CD8-positive, alpha-beta memory T cell (primary cell): ENCODE results near the gene TYRP1. TPM values are rescaled to one million over a fixed set of nuclear protein-coding genes. Genes with fewer than 3 reads are reported as not detected.

Experiments used
- CTCF ChIA-PET: fragments of 350-600 bp; sonication (Branson Sonifier 250); formaldehyde crosslinking; loops from one replicate; lab custom pipeline; 2021; ENCODE audit warnings: antibody characterized with exemption; lab: Charles Lee
- POLR2A ChIA-PET: fragments of 350-600 bp; sonication (Branson Sonifier 250); formaldehyde crosslinking; loops from one replicate; lab custom pipeline; 2021; ENCODE audit warnings: antibody characterized with exemption; lab: Charles Lee
- DNase-seq, 5 donors: peaks; one replicate each; pipeline versions ENCODE4 v3.0.0 to v3.0.0-alpha.2; 2020 to 2022; ENCODE audit warnings: mixed read lengths in 1 of 5
- H3K27ac ChIP-seq: one replicate; pipeline ENCODE4 v1.7.0; 2013; ENCODE audit warnings: low read depth, mild to moderate bottlenecking, low read length, moderate library complexity
- H3K27me3 ChIP-seq: 2 replicates; pipeline ENCODE4 v1.7.0; 2013; ENCODE audit warnings: low read length, mild to moderate bottlenecking; ENCODE audit not compliant: insufficient read depth, poor library complexity, severe bottlenecking
- H3K36me3 ChIP-seq: 2 replicates; pipeline ENCODE4 v1.7.0; 2013; ENCODE audit warnings: mild to moderate bottlenecking, low read length, moderate library complexity; ENCODE audit not compliant: insufficient read depth
- H3K4me1 ChIP-seq: 2 replicates; pipeline ENCODE4 v1.7.0; 2013; ENCODE audit warnings: mild to moderate bottlenecking, low read length, moderate library complexity; ENCODE audit not compliant: insufficient read depth
- H3K4me3 ChIP-seq: 2 replicates; pipeline ENCODE4 v1.7.0; 2013; ENCODE audit warnings: mild to moderate bottlenecking, low read length
- H3K9me3 ChIP-seq: 2 replicates; pipeline ENCODE4 v1.7.0; 2013; ENCODE audit warnings: mild to moderate bottlenecking, low read length
- H3K27ac Mint-ChIP-seq, 8 donors: one replicate each; pipeline ENCODE4 v1.8.0; 2020 to 2021; ENCODE audit warnings: mixed read lengths in 8 of 8, mild to moderate bottlenecking in 6 of 8, inconsistent platforms in 3 of 8, moderate library complexity in 3 of 8
- H3K27me3 Mint-ChIP-seq, 2 donors: one replicate each; pipeline ENCODE4 v1.8.0; 2020 to 2021; ENCODE audit warnings: mixed read lengths in 2 of 2, mild to moderate bottlenecking in 1 of 2, moderate library complexity in 1 of 2
- H3K36me3 Mint-ChIP-seq, 3 donors: one replicate each; pipeline ENCODE4 v1.8.0; 2020 to 2021; ENCODE audit warnings: mixed read lengths in 3 of 3, inconsistent platforms in 1 of 3, mild to moderate bottlenecking in 1 of 3
- H3K4me1 Mint-ChIP-seq, 3 donors: one replicate each; pipeline ENCODE4 v1.8.0; 2020 to 2021; ENCODE audit warnings: mixed read lengths in 3 of 3, inconsistent platforms in 1 of 3, mild to moderate bottlenecking in 1 of 3
- H3K4me3 Mint-ChIP-seq, 7 donors: one replicate each; pipeline ENCODE4 v1.8.0; 2020 to 2021; ENCODE audit warnings: mixed read lengths in 7 of 7, mild to moderate bottlenecking in 6 of 7, moderate library complexity in 4 of 7, inconsistent platforms in 2 of 7
- H3K9me3 Mint-ChIP-seq, 5 donors: one replicate each; pipeline ENCODE4 v1.8.0; 2020 to 2022; ENCODE audit warnings: mixed read lengths in 5 of 5, mild to moderate bottlenecking in 3 of 5, moderate library complexity in 2 of 5, inconsistent platforms in 1 of 5
- polyA plus RNA-seq: library from polyadenylated mRNA; unstranded; fragments of 300-500 nt; fragmentation: Illumina TruSeq; gene quantifications from one replicate; pipeline ENCODE4 v1.2.3, GENCODE V29; 2021
- total RNA-seq, 2 experiments: library from RNA; stranded (reverse); gene quantifications; one replicate each; pipeline ENCODE4 v1.2.3, GENCODE V29; 2021

The TYRP1 gene
- total RNA-seq, result not detected
- polyA plus RNA-seq, result not detected

- Histone ChIP-seq H3K4me3 (no peak within 1 kb of the TSS), H3K27ac (no peak within 1 kb of the TSS), H3K36me3 (no peaks in the 10 kb centered on the region), H3K9me3 (no peaks in the 10 kb centered on the region), H3K27me3 (no peaks in the 10 kb centered on the region), H3K4me1 (no peaks in the 10 kb centered on the region)
- Mint-ChIP-seq H3K4me1 (no peaks in the 10 kb centered on the region), H3K4me3 (no peak within 1 kb of the TSS), H3K27ac (no peak within 1 kb of the TSS), H3K36me3 (no peaks in the 10 kb centered on the region), H3K9me3 (peaks cover 8 to 48% (median 11%) of the 10 kb centered on the region in 5 donors), H3K27me3 (no peaks in the 10 kb centered on the region)
- ChIA-PET CTCF (no interaction called here), POLR2A (no interaction called here)
- DNase-seq, result no peak
Measured at GRCh38 chr9:12693141-12693540, at the start of gene TYRP1. TSS of gene TYRP1 (plus strand) at chr9:12693385. CDS start at chr9:12693997, 612 bp downstream.

GRCh38 chr9:12643686-12644085 lies 49.5 kb upstream of the TYRP1 start:
- H3K4me3 ChIP-seq, result no peak overlapping the region
- H3K27ac Mint-ChIP-seq, result no peak overlapping the region

GRCh38 chr9:12648925-12649324 lies 44.3 kb upstream of the TYRP1 start:
- CTCF ChIA-PET, result no interaction called here
- POLR2A ChIA-PET, result no interaction called here

More at GRCh38 chr9:12643686-12644085, 49.5 kb upstream of the TYRP1 start:
- ChIA-PET POLR2A (no interaction called here), CTCF (no interaction called here)
- H3K27me3 Mint-ChIP-seq, result no peaks in the 10 kb centered on the region
- Histone ChIP-seq H3K36me3 (no peaks in the 10 kb centered on the region), H3K27me3 (no peaks in the 10 kb centered on the region), H3K9me3 (no peaks in the 10 kb centered on the region), H3K27ac (no peak overlapping the region), H3K4me1 (no peaks in the 10 kb centered on the region)
- no peaks in the 10 kb centered on the region for H3K36me3 Mint-ChIP-seq
- DNase-seq, result no peak
- peaks cover 4 to 33% (median 20%) of the 10 kb centered on the region in 5 donors for H3K9me3 Mint-ChIP-seq
- H3K4me1 Mint-ChIP-seq, result no peaks in the 10 kb centered on the region
- H3K4me3 Mint-ChIP-seq, result no peak overlapping the region

GRCh38 chr9:12651125-12651524 lies 42.1 kb upstream of the TYRP1 start:
- no peak for DNase-seq
- peaks cover 10 to 56% (median 16%) of the 10 kb centered on the region in 5 donors for H3K9me3 Mint-ChIP-seq
- Histone ChIP-seq H3K4me1 (no peaks in the 10 kb centered on the region), H3K27ac (no peak overlapping the region), H3K36me3 (no peaks in the 10 kb centered on the region), H3K4me3 (no peak overlapping the region), H3K9me3 (no peaks in the 10 kb centered on the region), H3K27me3 (no peaks in the 10 kb centered on the region)
- ChIA-PET CTCF (no interaction called here), POLR2A (no interaction called here)
- H3K27ac Mint-ChIP-seq, result no peak overlapping the region
- no peaks in the 10 kb centered on the region for H3K4me1 Mint-ChIP-seq
- H3K27me3 Mint-ChIP-seq, result no peaks in the 10 kb centered on the region
- H3K36me3 Mint-ChIP-seq, result no peaks in the 10 kb centered on the region
- no peak overlapping the region for H3K4me3 Mint-ChIP-seq

More at GRCh38 chr9:12648925-12649324, 44.3 kb upstream of the TYRP1 start:
- Mint-ChIP-seq H3K27ac (no peak overlapping the region), H3K4me1 (no peaks in the 10 kb centered on the region), H3K9me3 (peaks cover 7 to 55% (median 18%) of the 10 kb centered on the region in 5 donors), H3K27me3 (no peaks in the 10 kb centered on the region), H3K4me3 (no peak overlapping the region), H3K36me3 (no peaks in the 10 kb centered on the region)
- no peaks in the 10 kb centered on the region for H3K27me3 ChIP-seq
- no peaks in the 10 kb centered on the region for H3K36me3 ChIP-seq
- H3K4me1 ChIP-seq, result no peaks in the 10 kb centered on the region
- no peak overlapping the region for H3K4me3 ChIP-seq
- no peak for DNase-seq
- no peaks in the 10 kb centered on the region for H3K9me3 ChIP-seq
- H3K27ac ChIP-seq, result no peak overlapping the region

- Histone ChIP-seq H3K4me1 (no peaks in the 10 kb centered on the region), H3K36me3 (no peaks in the 10 kb centered on the region), H3K4me3 (no peak overlapping the region), H3K27ac (no peak overlapping the region), H3K9me3 (no peaks in the 10 kb centered on the region), H3K27me3 (no peaks in the 10 kb centered on the region)
- CTCF ChIA-PET, result no interaction called here
- Mint-ChIP-seq H3K27ac (no peak overlapping the region), H3K4me1 (no peaks in the 10 kb centered on the region), H3K27me3 (no peaks in the 10 kb centered on the region), H3K9me3 (peaks cover 3 to 55% (median 18%) of the 10 kb centered on the region in 5 donors), H3K4me3 (no peak overlapping the region), H3K36me3 (no peaks in the 10 kb centered on the region)
- no peak for DNase-seq
- POLR2A ChIA-PET, result no interaction called here
Measured at GRCh38 chr9:12652973-12653372, 40.2 kb upstream of the TYRP1 start.

GRCh38 chr9:12656803-12657202 lies 36.4 kb upstream of the TYRP1 start:
- Mint-ChIP-seq H3K4me1 (no peaks in the 10 kb centered on the region), H3K4me3 (no peak overlapping the region), H3K27me3 (no peaks in the 10 kb centered on the region), H3K27ac (no peak overlapping the region), H3K9me3 (peaks cover 3 to 41% (median 24%) of the 10 kb centered on the region in 5 donors), H3K36me3 (no peaks in the 10 kb centered on the region)
- H3K4me3 ChIP-seq, result no peak overlapping the region
- H3K9me3 ChIP-seq, result no peaks in the 10 kb centered on the region
- DNase-seq, result no peak
- ChIA-PET POLR2A (no interaction called here), CTCF (no interaction called here)
- no peaks in the 10 kb centered on the region for H3K27me3 ChIP-seq
- no peak overlapping the region for H3K27ac ChIP-seq
- H3K4me1 ChIP-seq, result no peaks in the 10 kb centered on the region
- H3K36me3 ChIP-seq, result no peaks in the 10 kb centered on the region

- no peaks in the 10 kb centered on the region for H3K27me3 ChIP-seq
- no peaks in the 10 kb centered on the region for H3K36me3 ChIP-seq
- Mint-ChIP-seq H3K27ac (no peak overlapping the region), H3K36me3 (no peaks in the 10 kb centered on the region), H3K4me3 (no peak overlapping the region), H3K9me3 (peaks cover 5 to 45% (median 25%) of the 10 kb centered on the region in 5 donors), H3K4me1 (no peaks in the 10 kb centered on the region), H3K27me3 (no peaks in the 10 kb centered on the region)
- no peak overlapping the region for H3K4me3 ChIP-seq
- no peak overlapping the region for H3K27ac ChIP-seq
- no peaks in the 10 kb centered on the region for H3K9me3 ChIP-seq
- POLR2A ChIA-PET, result no interaction called here
- no peak for DNase-seq
- no peaks in the 10 kb centered on the region for H3K4me1 ChIP-seq
- CTCF ChIA-PET, result no interaction called here
Measured at GRCh38 chr9:12657233-12657632, 36.0 kb upstream of the TYRP1 start.

GRCh38 chr9:12657998-12658397 lies 35.2 kb upstream of the TYRP1 start:
- POLR2A ChIA-PET, result no interaction called here
- Mint-ChIP-seq H3K36me3 (no peaks in the 10 kb centered on the region), H3K27me3 (no peaks in the 10 kb centered on the region), H3K4me1 (no peaks in the 10 kb centered on the region), H3K9me3 (peaks cover 5 to 50% (median 28%) of the 10 kb centered on the region in 5 donors), H3K27ac (no peak overlapping the region), H3K4me3 (no peak overlapping the region)
- H3K27ac ChIP-seq, result no peak overlapping the region
- CTCF ChIA-PET, result no interaction called here
- no peaks in the 10 kb centered on the region for H3K27me3 ChIP-seq
- H3K36me3 ChIP-seq, result no peaks in the 10 kb centered on the region
- DNase-seq, result no peak
- no peaks in the 10 kb centered on the region for H3K9me3 ChIP-seq
- no peaks in the 10 kb centered on the region for H3K4me1 ChIP-seq
- no peak overlapping the region for H3K4me3 ChIP-seq
